SK-N-SH treated with all-trans-retinoic acid at 6 μM for 48 hours (cell line): Measurements from ENCODE around the gene HUS1.

Source experiments
- ATAC-seq: fragments of 200-7000 bp; cut with Tn5 transposase; 3 replicates; pipeline ENCODE4 v1.9.1; 2020; ENCODE audit warnings: mild to moderate bottlenecking, moderate library complexity
- ARNTL ChIP-seq: fragments of 450-650 bp; formaldehyde crosslinking; IDR thresholded peaks from 2 replicates; pipeline ENCODE4 v1.5.0; 2020; ENCODE audit warnings: low read depth, mild to moderate bottlenecking, moderate library complexity, borderline replicate concordance
- BACH2 ChIP-seq: fragments of 250-450 bp; sonication (Bioruptor Pico); IDR thresholded peaks from 2 replicates; pipeline ENCODE4 v1.9.0; 2021; ENCODE audit warnings: mild to moderate bottlenecking, borderline replicate concordance
- CSDC2 ChIP-seq: fragments of 250-450 bp; sonication (Bioruptor Pico); IDR thresholded peaks from 2 replicates; pipeline ENCODE4 v1.5.0; 2020; ENCODE audit warnings: mild to moderate bottlenecking, moderate library complexity
- CSRNP3 ChIP-seq: fragments of 250-450 bp; sonication (Bioruptor Pico); IDR thresholded peaks from 2 replicates; pipeline ENCODE4 v1.5.1; 2021; ENCODE audit warnings: mild to moderate bottlenecking, moderate library complexity
- ESRRG ChIP-seq: fragments of 250-450 bp; sonication (Bioruptor Pico); IDR thresholded peaks from 2 replicates; pipeline ENCODE4 v1.6.1; 2021; ENCODE audit warnings: mild to moderate bottlenecking
- GLIS3 ChIP-seq: fragments of 250-450 bp; sonication (Bioruptor Pico); IDR thresholded peaks from 2 replicates; pipeline ENCODE4 v1.5.0; 2020; ENCODE audit warnings: mild to moderate bottlenecking, moderate library complexity
- ISL1 ChIP-seq: fragments of 250-450 bp; sonication (Bioruptor Pico); IDR thresholded peaks from 2 replicates; pipeline ENCODE4 v2.1.2; 2022; ENCODE audit warnings: mild to moderate bottlenecking, moderate library complexity
- OSR1 ChIP-seq: fragments of 250-450 bp; sonication (Bioruptor Pico); IDR thresholded peaks from 2 replicates; pipeline ENCODE4 v1.8.0; 2022; ENCODE audit warnings: moderate library complexity, mild to moderate bottlenecking, inconsistent platforms
- POU6F1 ChIP-seq: fragments of 250-450 bp; sonication (Bioruptor Pico); IDR thresholded peaks from 2 replicates; pipeline ENCODE4 v1.8.0; 2021; ENCODE audit warnings: low read depth, mild to moderate bottlenecking, moderate library complexity, borderline replicate concordance
- PPARA ChIP-seq: fragments of 250-450 bp; sonication (Bioruptor Pico); IDR thresholded peaks from 2 replicates; pipeline ENCODE4 v1.5.0; 2020; ENCODE audit warnings: mild to moderate bottlenecking, borderline replicate concordance
- RARB ChIP-seq: fragments of 250-450 bp; sonication (Bioruptor Pico); IDR thresholded peaks from 2 replicates; pipeline ENCODE4 v1.8.0; 2021; ENCODE audit warnings: mild to moderate bottlenecking, moderate library complexity
- SNAI2 ChIP-seq: fragments of 250-450 bp; sonication (Bioruptor Pico); IDR thresholded peaks from 2 replicates; pipeline ENCODE4 v1.5.0; 2020; ENCODE audit warnings: mild to moderate bottlenecking, moderate library complexity
- TCF4 ChIP-seq: fragments of 250-450 bp; sonication (Bioruptor Pico); IDR thresholded peaks from 2 replicates; pipeline ENCODE4 v1.8.0; 2021; ENCODE audit warnings: mild to moderate bottlenecking, moderate library complexity, borderline replicate concordance
- TOX ChIP-seq: fragments of 250-450 bp; sonication (Bioruptor Pico); IDR thresholded peaks from 2 replicates; pipeline ENCODE4 v1.8.0; 2021; ENCODE audit warnings: mild to moderate bottlenecking, moderate library complexity, borderline replicate concordance
- ZC3H10 ChIP-seq: fragments of 250-450 bp; sonication (Bioruptor Pico); IDR thresholded peaks from 2 replicates; pipeline ENCODE4 v1.5.1; 2021; ENCODE audit warnings: mild to moderate bottlenecking, moderate library complexity
- ZFP3 ChIP-seq: fragments of 250-450 bp; sonication (Bioruptor Pico); IDR thresholded peaks from 2 replicates; pipeline ENCODE4 v1.5.0; 2020; ENCODE audit warnings: mild to moderate bottlenecking, moderate library complexity
- ZFP30 ChIP-seq: fragments of 450-650 bp; formaldehyde crosslinking; IDR thresholded peaks from 2 replicates; pipeline ENCODE4 v1.5.0; 2022; ENCODE audit warnings: mild to moderate bottlenecking, moderate library complexity
- ZNF70 ChIP-seq: fragments of 450-650 bp; formaldehyde crosslinking; IDR thresholded peaks from 2 replicates; pipeline ENCODE4 v1.5.0; 2020; ENCODE audit warnings: mild to moderate bottlenecking, moderate library complexity
- ZNF8 ChIP-seq: fragments of 450-650 bp; formaldehyde crosslinking; IDR thresholded peaks from 2 replicates; pipeline ENCODE4 v1.5.0; 2020; ENCODE audit warnings: mild to moderate bottlenecking, moderate library complexity
- TF ChIP-seq, protein P1 (sequence below): fragments of 250-450 bp; sonication (Bioruptor Pico); IDR thresholded peaks from 2 replicates; pipeline ENCODE4 v1.5.1; 2020; ENCODE audit warnings: low read depth, mild to moderate bottlenecking, moderate library complexity
- TF ChIP-seq, protein P2 (sequence below): fragments of 250-450 bp; sonication (Bioruptor Pico); IDR thresholded peaks from 2 replicates; pipeline ENCODE4 v1.5.0; 2020; ENCODE audit warnings: mild to moderate bottlenecking, moderate library complexity

The HUS1 gene

DNA sequence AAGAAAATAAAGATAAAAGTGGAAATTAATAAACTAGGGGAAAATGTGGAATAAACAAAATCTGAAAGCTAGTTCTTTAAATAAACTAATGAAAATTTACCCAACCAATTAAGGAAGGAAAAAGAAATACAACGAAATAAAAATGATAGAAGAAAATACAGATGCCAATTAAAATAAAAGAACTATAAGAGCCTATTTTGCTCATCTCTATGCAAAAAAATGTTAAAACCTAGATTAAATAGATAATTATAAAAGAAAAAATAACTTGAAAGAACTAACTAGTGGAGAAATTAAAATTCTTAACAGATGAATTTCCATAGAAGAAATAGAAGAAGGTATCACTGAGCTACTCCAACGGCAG is 63.8 kb downstream of the HUS1 start:
- no peak for ATAC-seq
- TF ChIP-seq ZC3H10 (CRISPR knock-in tag) = no peak
- TF ChIP-seq ESRRG (CRISPR knock-in tag) = no peak
- TF ChIP-seq TCF4 (CRISPR knock-in tag) = no peak
- TF ChIP-seq, protein P1, sequence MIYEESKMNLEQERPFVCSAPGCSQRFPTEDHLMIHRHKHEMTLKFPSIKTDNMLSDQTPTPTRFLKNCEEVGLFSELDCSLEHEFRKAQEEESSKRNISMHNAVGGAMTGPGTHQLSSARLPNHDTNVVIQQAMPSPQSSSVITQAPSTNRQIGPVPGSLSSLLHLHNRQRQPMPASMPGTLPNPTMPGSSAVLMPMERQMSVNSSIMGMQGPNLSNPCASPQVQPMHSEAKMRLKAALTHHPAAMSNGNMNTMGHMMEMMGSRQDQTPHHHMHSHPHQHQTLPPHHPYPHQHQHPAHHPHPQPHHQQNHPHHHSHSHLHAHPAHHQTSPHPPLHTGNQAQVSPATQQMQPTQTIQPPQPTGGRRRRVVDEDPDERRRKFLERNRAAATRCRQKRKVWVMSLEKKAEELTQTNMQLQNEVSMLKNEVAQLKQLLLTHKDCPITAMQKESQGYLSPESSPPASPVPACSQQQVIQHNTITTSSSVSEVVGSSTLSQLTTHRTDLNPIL = no peak
- no peak for TF ChIP-seq ARNTL (CRISPR knock-in tag)
- no peak for TF ChIP-seq ZNF70 (CRISPR knock-in tag)
- no peak for TF ChIP-seq CSDC2 (CRISPR knock-in tag)
- TF ChIP-seq ISL1 (CRISPR knock-in tag) = no peak
- no peak for TF ChIP-seq ZNF8 (CRISPR knock-in tag)

DNA sequence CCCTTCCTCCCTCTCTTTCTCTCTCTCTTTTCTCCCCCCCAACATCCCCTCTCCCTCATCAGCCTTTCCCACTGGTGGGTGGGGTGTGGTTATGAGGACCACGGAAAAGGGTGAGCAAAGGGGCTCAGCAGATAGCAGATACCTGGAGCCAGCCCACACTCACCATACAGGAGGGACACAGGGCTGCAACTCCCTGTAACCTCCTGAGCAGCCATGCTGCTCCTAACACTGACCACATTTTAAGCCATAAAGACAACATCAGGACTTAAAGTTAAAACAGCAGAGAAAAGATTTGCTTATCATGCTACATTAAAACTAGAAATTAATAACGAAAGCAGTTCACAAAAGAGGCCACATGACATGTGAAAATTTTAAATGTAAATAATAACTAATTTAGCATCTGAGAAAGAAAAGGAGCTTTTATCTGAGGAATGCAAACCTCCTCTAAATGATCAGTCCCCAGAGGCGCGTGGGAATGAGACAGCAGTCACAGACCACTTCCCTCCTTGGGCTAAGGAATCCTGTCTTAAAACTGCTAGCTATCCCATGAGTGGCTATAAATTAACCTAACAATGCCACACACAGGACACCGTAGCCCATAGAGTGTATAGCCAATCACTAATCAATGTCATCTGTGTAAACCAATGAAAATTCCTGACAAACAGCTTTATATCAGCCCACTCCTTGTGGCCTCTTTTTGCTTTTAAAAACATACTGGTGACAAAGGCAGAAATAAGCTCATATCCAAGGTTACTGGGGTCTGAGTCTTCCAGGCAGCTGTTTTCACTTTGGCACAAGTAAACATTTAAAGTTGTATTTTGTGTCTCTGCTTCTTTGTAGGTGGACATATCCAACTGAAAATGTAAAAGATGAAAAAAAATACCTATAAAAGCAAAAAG is 64.4 kb downstream of the HUS1 start:
- ATAC-seq = no peak
- no peak for TF ChIP-seq ISL1 (CRISPR knock-in tag)
- TF ChIP-seq OSR1 (CRISPR knock-in tag) = no peak
- no peak for TF ChIP-seq TOX (CRISPR knock-in tag)
- TF ChIP-seq CSDC2 (CRISPR knock-in tag) = no peak
- TF ChIP-seq ARNTL (CRISPR knock-in tag) = no peak
- TF ChIP-seq POU6F1 = no peak
- TF ChIP-seq ZFP3 (CRISPR knock-in tag) = no peak
- no peak for TF ChIP-seq ZNF70 (CRISPR knock-in tag)
- TF ChIP-seq ZC3H10 (CRISPR knock-in tag) = no peak
- TF ChIP-seq RARB (CRISPR knock-in tag) = no peak
- no peak for TF ChIP-seq TCF4 (CRISPR knock-in tag)
- no peak for TF ChIP-seq PPARA (CRISPR knock-in tag)
- no peak for TF ChIP-seq SNAI2 (CRISPR knock-in tag)
- TF ChIP-seq GLIS3 (CRISPR knock-in tag) = no peak
- TF ChIP-seq CSRNP3 (CRISPR knock-in tag) = no peak
- no peak for TF ChIP-seq ZFP30 (CRISPR knock-in tag)
- TF ChIP-seq ESRRG (CRISPR knock-in tag) = no peak
- no peak for TF ChIP-seq BACH2 (CRISPR knock-in tag)
- TF ChIP-seq, protein P2, sequence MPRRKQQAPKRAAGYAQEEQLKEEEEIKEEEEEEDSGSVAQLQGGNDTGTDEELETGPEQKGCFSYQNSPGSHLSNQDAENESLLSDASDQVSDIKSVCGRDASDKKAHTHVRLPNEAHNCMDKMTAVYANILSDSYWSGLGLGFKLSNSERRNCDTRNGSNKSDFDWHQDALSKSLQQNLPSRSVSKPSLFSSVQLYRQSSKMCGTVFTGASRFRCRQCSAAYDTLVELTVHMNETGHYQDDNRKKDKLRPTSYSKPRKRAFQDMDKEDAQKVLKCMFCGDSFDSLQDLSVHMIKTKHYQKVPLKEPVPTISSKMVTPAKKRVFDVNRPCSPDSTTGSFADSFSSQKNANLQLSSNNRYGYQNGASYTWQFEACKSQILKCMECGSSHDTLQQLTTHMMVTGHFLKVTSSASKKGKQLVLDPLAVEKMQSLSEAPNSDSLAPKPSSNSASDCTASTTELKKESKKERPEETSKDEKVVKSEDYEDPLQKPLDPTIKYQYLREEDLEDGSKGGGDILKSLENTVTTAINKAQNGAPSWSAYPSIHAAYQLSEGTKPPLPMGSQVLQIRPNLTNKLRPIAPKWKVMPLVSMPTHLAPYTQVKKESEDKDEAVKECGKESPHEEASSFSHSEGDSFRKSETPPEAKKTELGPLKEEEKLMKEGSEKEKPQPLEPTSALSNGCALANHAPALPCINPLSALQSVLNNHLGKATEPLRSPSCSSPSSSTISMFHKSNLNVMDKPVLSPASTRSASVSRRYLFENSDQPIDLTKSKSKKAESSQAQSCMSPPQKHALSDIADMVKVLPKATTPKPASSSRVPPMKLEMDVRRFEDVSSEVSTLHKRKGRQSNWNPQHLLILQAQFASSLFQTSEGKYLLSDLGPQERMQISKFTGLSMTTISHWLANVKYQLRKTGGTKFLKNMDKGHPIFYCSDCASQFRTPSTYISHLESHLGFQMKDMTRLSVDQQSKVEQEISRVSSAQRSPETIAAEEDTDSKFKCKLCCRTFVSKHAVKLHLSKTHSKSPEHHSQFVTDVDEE (CRISPR knock-in tag) = no peak
- TF ChIP-seq ZNF8 (CRISPR knock-in tag) = no peak
- TF ChIP-seq, all 23 proteins: peak for 0
